Activated CD4-positive, alpha-beta memory T cell treated with anti-CD3 and anti-CD28 coated beads, Interleukin-2, amount 10 ng/mL, durations not matched to agents 7 days and 5 days (primary cell): ENCODE measurements around the gene ATP6V0E2. TPM values are rescaled to one million over a fixed set of nuclear protein-coding genes. Genes with fewer than 3 reads are reported as not detected.
A peak's percentile ranks its signal among the peaks of the same experiment; 100 is the strongest.
"Not testable (repeated sequence)": the region's sequence is repeated elsewhere in the genome, so short reads cannot be mapped to it uniquely, and the experiment has no call there.

ENCODE experiments used
- CTCF ChIA-PET: fragments of 350-600 bp; sonication (Branson Sonifier 250); formaldehyde crosslinking; loops from one replicate; lab custom pipeline; 2021; ENCODE audit warnings: antibody characterized with exemption, inconsistent platforms; lab: Charles Lee
- POLR2A ChIA-PET: fragments of 350-600 bp; sonication (Branson Sonifier 250); formaldehyde crosslinking; loops from one replicate; lab custom pipeline; 2021; ENCODE audit warnings: antibody characterized with exemption; lab: Charles Lee
- DNase-seq: peaks from one replicate; pipeline ENCODE4 v3.0.0-alpha.2; 2020
- H3K27ac Mint-ChIP-seq: one replicate; pipeline ENCODE4 v1.8.0; 2021; ENCODE audit warnings: mild to moderate bottlenecking, mixed read lengths
- H3K27me3 Mint-ChIP-seq: one replicate; pipeline ENCODE4 v1.8.0; 2021; ENCODE audit warnings: mixed read lengths
- H3K36me3 Mint-ChIP-seq: one replicate; pipeline ENCODE4 v1.8.0; 2021; ENCODE audit warnings: low read depth, mixed read lengths
- H3K4me1 Mint-ChIP-seq: one replicate; pipeline ENCODE4 v1.8.0; 2021; ENCODE audit warnings: mixed read lengths
- H3K4me3 Mint-ChIP-seq: one replicate; pipeline ENCODE4 v1.8.0; 2021; ENCODE audit warnings: mild to moderate bottlenecking, mixed read lengths
- H3K9me3 Mint-ChIP-seq: one replicate; pipeline ENCODE4 v1.8.0; 2021; ENCODE audit warnings: mixed read lengths
- total RNA-seq, 2 experiments: library from RNA; stranded (reverse); gene quantifications; one replicate each; pipeline ENCODE4 v1.2.3, GENCODE V29; 2021

The ATP6V0E2 gene
- total RNA-seq, result 10 to 100 TPM; 48.8 to 52.3 TPM

GRCh38 chr7:149873074-149873969 is at the start of gene ATP6V0E2:
ATP6V0E2 (plus strand) TSS chr7:149873969; CDS start chr7:149874066, 97 bp downstream.
- Mint-ChIP-seq H3K27ac (peak within 1 kb of the TSS; percentile 77), H3K4me1 (peaks cover 73% of the 10 kb centered on the region), H3K9me3 (no peaks in the 10 kb centered on the region), H3K36me3 (peaks cover 14% of the 10 kb centered on the region), H3K4me3 (peak within 1 kb of the TSS; percentile 83), H3K27me3 (no peaks in the 10 kb centered on the region)
- DNase-seq, result peak; percentile 94
- ChIA-PET CTCF (no interaction called here), POLR2A (interaction anchor here (1.3 kb wide), 1 partner anchor 10 kb away, joined by 4 read pairs; no protein-coding TSS in a partner anchor)

- no peaks in the 10 kb centered on the region for H3K4me1 Mint-ChIP-seq
- DNase-seq, result no peak
- ChIA-PET POLR2A (no interaction called here), CTCF (no interaction called here)
- H3K27ac Mint-ChIP-seq, result no peak overlapping the region
- no peaks in the 10 kb centered on the region for H3K9me3 Mint-ChIP-seq
- no peak overlapping the region for H3K4me3 Mint-ChIP-seq
- no peaks in the 10 kb centered on the region for H3K27me3 Mint-ChIP-seq
- no peaks in the 10 kb centered on the region for H3K36me3 Mint-ChIP-seq
Observed at GRCh38 chr7:149824301-149824741, 49.4 kb upstream of the ATP6V0E2 start.

GRCh38 chr7:149824748-149825566 is 48.8 kb upstream of the ATP6V0E2 start:
- CTCF ChIA-PET, result no interaction called here
- POLR2A ChIA-PET, result no interaction called here
- no peak overlapping the region for H3K4me3 Mint-ChIP-seq

GRCh38 chr7:149825567-149826343 is 48.0 kb upstream of the ATP6V0E2 start:
- no peaks in the 10 kb centered on the region for H3K36me3 Mint-ChIP-seq
- no peak overlapping the region for H3K4me3 Mint-ChIP-seq
- DNase-seq, result no peak
- H3K9me3 Mint-ChIP-seq, result no peaks in the 10 kb centered on the region
- no peaks in the 10 kb centered on the region for H3K4me1 Mint-ChIP-seq
- ChIA-PET POLR2A (no interaction called here), CTCF (no interaction called here)
- no peaks in the 10 kb centered on the region for H3K27me3 Mint-ChIP-seq
- H3K27ac Mint-ChIP-seq, result no peak overlapping the region

More at GRCh38 chr7:149824748-149825566, 48.8 kb upstream of the ATP6V0E2 start:
- no peaks in the 10 kb centered on the region for H3K4me1 Mint-ChIP-seq
- no peak overlapping the region for H3K27ac Mint-ChIP-seq
- DNase-seq, result no peak
- no peaks in the 10 kb centered on the region for H3K9me3 Mint-ChIP-seq
- no peaks in the 10 kb centered on the region for H3K36me3 Mint-ChIP-seq
- H3K27me3 Mint-ChIP-seq, result no peaks in the 10 kb centered on the region

GRCh38 chr7:149826344-149827088 is 47.3 kb upstream of the ATP6V0E2 start:
- no peak overlapping the region for H3K4me3 Mint-ChIP-seq
- POLR2A ChIA-PET, result no interaction called here
- no peaks in the 10 kb centered on the region for H3K36me3 Mint-ChIP-seq
- no peaks in the 10 kb centered on the region for H3K4me1 Mint-ChIP-seq
- H3K9me3 Mint-ChIP-seq, result no peaks in the 10 kb centered on the region
- H3K27me3 Mint-ChIP-seq, result peaks cover 3% of the 10 kb centered on the region
- no peak for DNase-seq
- CTCF ChIA-PET, result no interaction called here
- no peak overlapping the region for H3K27ac Mint-ChIP-seq

- H3K4me1 Mint-ChIP-seq, result no peaks in the 10 kb centered on the region
- H3K9me3 Mint-ChIP-seq, result no peaks in the 10 kb centered on the region
- ChIA-PET CTCF (no interaction called here), POLR2A (no interaction called here)
- no peak for DNase-seq
- no peak overlapping the region for H3K27ac Mint-ChIP-seq
- peaks cover 7% of the 10 kb centered on the region for H3K27me3 Mint-ChIP-seq
- no peak overlapping the region for H3K4me3 Mint-ChIP-seq
- no peaks in the 10 kb centered on the region for H3K36me3 Mint-ChIP-seq
Observed at GRCh38 chr7:149827089-149827981, 46.4 kb upstream of the ATP6V0E2 start.

- no peak for DNase-seq
- H3K27me3 Mint-ChIP-seq, result peaks cover 7% of the 10 kb centered on the region
- no peak overlapping the region for H3K27ac Mint-ChIP-seq
- ChIA-PET POLR2A (no interaction called here), CTCF (no interaction called here)
- H3K4me1 Mint-ChIP-seq, result no peaks in the 10 kb centered on the region
- no peak overlapping the region for H3K4me3 Mint-ChIP-seq
- H3K9me3 Mint-ChIP-seq, result no peaks in the 10 kb centered on the region
- H3K36me3 Mint-ChIP-seq, result no peaks in the 10 kb centered on the region
Observed at GRCh38 chr7:149828357-149829309, 45.1 kb upstream of the ATP6V0E2 start.

- H3K4me1 Mint-ChIP-seq, CTCF ChIA-PET, POLR2A ChIA-PET, H3K36me3 Mint-ChIP-seq, DNase-seq, H3K27ac Mint-ChIP-seq, H3K4me3 Mint-ChIP-seq, H3K9me3 Mint-ChIP-seq: not testable (repeated sequence)
- H3K27me3 Mint-ChIP-seq, result peaks cover 17% of the 10 kb centered on the region
Observed at GRCh38 chr7:149830527-149830926, 43.2 kb upstream of the ATP6V0E2 start.

- no peaks in the 10 kb centered on the region for H3K9me3 Mint-ChIP-seq
- H3K4me1 Mint-ChIP-seq, result no peaks in the 10 kb centered on the region
- no peak overlapping the region for H3K4me3 Mint-ChIP-seq
- CTCF ChIA-PET, result no interaction called here
- peaks cover 19% of the 10 kb centered on the region for H3K27me3 Mint-ChIP-seq
- DNase-seq, result no peak
- no peaks in the 10 kb centered on the region for H3K36me3 Mint-ChIP-seq
- POLR2A ChIA-PET, result no interaction called here
- H3K27ac Mint-ChIP-seq, result no peak overlapping the region
Observed at GRCh38 chr7:149830997-149831740, 42.6 kb upstream of the ATP6V0E2 start.

GRCh38 chr7:149831741-149832219 is 42.0 kb upstream of the ATP6V0E2 start:
- Mint-ChIP-seq H3K4me3 (no peak overlapping the region), H3K4me1 (no peaks in the 10 kb centered on the region), H3K36me3 (no peaks in the 10 kb centered on the region), H3K27ac (no peak overlapping the region), H3K27me3 (peaks cover 22% of the 10 kb centered on the region), H3K9me3 (no peaks in the 10 kb centered on the region)
- no peak for DNase-seq
- ChIA-PET CTCF (no interaction called here), POLR2A (no interaction called here)
